ENCODE data around the gene GRN.
A peak's percentile ranks its signal among the peaks of the same experiment; 100 is the strongest.

The GRN gene

DNA sequence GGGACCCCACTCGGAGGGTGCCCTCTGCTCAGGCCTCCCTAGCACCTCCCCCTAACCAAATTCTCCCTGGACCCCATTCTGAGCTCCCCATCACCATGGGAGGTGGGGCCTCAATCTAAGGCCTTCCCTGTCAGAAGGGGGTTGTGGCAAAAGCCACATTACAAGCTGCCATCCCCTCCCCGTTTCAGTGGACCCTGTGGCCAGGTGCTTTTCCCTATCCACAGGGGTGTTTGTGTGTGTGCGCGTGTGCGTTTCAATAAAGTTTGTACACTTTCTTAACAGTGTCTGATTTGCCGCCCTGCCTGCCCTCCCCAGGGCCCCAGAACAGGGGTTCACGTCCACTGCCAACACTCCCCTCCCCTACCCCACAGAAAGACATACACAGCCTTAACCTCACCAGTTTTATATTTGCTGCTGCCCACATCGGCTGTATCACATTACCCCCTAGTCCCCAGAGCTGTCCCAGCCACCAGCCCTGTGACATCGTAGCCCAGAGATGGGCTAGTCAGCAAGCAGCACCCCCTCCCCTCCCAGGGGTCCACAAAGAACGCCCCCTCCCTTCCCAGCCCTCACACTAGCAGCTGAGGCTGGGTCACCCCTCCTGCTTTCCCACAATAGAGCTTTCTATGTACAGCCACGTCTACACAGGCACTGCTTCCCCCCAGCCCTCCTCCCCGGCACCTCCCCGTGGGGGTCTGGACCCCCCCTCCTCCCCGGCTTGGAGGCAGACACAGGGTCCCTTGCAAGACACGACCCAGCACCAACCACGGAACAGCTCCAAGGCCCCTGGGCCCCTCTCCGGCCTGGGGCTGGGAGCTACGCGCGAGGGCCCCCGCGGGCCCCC lies 7.9 kb downstream of the GRN start:
- no peak for TF ChIP-seq EZH2 (IDR thresholded peaks at IDR 0.05; ENCODE audit: borderline replicate concordance, low read length)
- TF ChIP-seq, protein P1, sequence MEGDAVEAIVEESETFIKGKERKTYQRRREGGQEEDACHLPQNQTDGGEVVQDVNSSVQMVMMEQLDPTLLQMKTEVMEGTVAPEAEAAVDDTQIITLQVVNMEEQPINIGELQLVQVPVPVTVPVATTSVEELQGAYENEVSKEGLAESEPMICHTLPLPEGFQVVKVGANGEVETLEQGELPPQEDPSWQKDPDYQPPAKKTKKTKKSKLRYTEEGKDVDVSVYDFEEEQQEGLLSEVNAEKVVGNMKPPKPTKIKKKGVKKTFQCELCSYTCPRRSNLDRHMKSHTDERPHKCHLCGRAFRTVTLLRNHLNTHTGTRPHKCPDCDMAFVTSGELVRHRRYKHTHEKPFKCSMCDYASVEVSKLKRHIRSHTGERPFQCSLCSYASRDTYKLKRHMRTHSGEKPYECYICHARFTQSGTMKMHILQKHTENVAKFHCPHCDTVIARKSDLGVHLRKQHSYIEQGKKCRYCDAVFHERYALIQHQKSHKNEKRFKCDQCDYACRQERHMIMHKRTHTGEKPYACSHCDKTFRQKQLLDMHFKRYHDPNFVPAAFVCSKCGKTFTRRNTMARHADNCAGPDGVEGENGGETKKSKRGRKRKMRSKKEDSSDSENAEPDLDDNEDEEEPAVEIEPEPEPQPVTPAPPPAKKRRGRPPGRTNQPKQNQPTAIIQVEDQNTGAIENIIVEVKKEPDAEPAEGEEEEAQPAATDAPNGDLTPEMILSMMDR (IDR thresholded peaks at IDR 0.05; ENCODE audit: low read length): no peak
- Histone ChIP-seq H3K79me2 (ENCODE audit: insufficient read depth, low read length) (no peaks in the 10 kb centered on the region), H3K9ac (ENCODE audit: low read length) (no peak overlapping the region), H3K4me1 (ENCODE audit: insufficient read depth, low read length, severe bottlenecking) (peaks cover 9% of the 10 kb centered on the region), H2AFZ (ENCODE audit: low read length) (no peak overlapping the region), H3K4me2 (ENCODE audit: low read length) (peak overlapping the region; percentile 66), H3K36me3 (ENCODE audit: insufficient read depth, low read length) (no peaks in the 10 kb centered on the region), H3K4me3 (ENCODE audit: low read depth, low read length, poor library complexity, severe bottlenecking) (peak overlapping the region; percentile 50), H3K9me2 (ENCODE audit: low read depth, low read length) (no peaks in the 10 kb centered on the region), H3K27ac (ENCODE audit: low read depth, low read length, poor library complexity, severe bottlenecking) (no peak overlapping the region), H3K9me3 (ENCODE audit: low read length) (no peaks in the 10 kb centered on the region), H3F3A (ENCODE audit: insufficient read depth, low read length) (no peaks in the 10 kb centered on the region), H4K20me1 (ENCODE audit: insufficient read depth, low read length) (no peaks in the 10 kb centered on the region), H3K27me3 (ENCODE audit: insufficient read depth, low read length) (no peaks in the 10 kb centered on the region; the same call in 1 of the 2 replicates)

DNA sequence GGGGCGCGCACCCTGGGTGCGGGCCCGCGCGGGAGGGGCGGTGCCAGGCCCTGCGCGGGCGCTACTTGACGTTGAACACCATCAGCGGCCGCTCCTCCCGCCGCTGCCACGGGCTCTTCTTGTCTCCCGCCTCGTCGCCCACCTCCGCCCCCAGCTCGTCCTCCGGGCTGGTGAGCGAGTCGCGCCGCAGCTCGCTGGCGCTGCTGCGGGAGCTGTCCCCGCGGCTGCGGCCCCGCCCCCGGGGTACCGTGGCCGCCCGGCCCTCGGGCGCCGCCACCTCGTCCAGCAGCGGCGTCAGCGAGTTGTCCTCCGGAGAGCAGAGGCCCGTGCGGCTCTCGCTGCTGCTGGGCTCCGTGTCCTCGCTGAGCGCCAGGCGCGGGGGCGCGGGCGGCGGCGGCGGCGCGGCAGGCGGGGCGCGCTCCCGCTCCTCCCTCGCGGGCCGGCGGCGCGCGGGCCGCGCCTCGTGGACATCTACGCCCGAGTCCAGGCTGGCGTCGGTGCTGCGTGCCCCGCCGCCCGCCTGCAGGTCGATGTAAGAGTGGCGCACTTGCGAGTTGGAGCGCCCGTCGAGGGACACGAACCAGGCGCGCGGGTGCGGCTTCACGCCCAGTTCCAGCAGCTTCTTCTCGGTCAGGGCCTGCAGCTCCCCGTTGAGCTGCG lies 8.7 kb downstream of the GRN start:
- Histone ChIP-seq H3K4me1 (ENCODE audit: insufficient read depth, low read length, severe bottlenecking) (peaks cover 5% of the 10 kb centered on the region), H3K36me3 (ENCODE audit: insufficient read depth, low read length) (no peaks in the 10 kb centered on the region), H3K4me3 (ENCODE audit: low read depth, low read length, poor library complexity, severe bottlenecking) (peak overlapping the region; percentile 50), H3F3A (ENCODE audit: insufficient read depth, low read length) (no peaks in the 10 kb centered on the region), H3K27me3 (ENCODE audit: insufficient read depth, low read length) (peaks cover 3% of the 10 kb centered on the region; the same call in 1 of the 2 replicates), H3K79me2 (ENCODE audit: insufficient read depth, low read length) (no peaks in the 10 kb centered on the region), H3K9me2 (ENCODE audit: low read depth, low read length) (no peaks in the 10 kb centered on the region), H3K4me2 (ENCODE audit: low read length) (peak overlapping the region; percentile 66), H3K9ac (ENCODE audit: low read length) (no peak overlapping the region), H3K27ac (ENCODE audit: low read depth, low read length, poor library complexity, severe bottlenecking) (no peak overlapping the region), H4K20me1 (ENCODE audit: insufficient read depth, low read length) (no peaks in the 10 kb centered on the region), H2AFZ (ENCODE audit: low read length) (no peak overlapping the region), H3K9me3 (ENCODE audit: low read length) (no peaks in the 10 kb centered on the region)
- TF ChIP-seq, protein P1 (IDR thresholded peaks at IDR 0.05; ENCODE audit: low read length): no peak
- TF ChIP-seq EZH2 (IDR thresholded peaks at IDR 0.05; ENCODE audit: borderline replicate concordance, low read length): no peak

DNA sequence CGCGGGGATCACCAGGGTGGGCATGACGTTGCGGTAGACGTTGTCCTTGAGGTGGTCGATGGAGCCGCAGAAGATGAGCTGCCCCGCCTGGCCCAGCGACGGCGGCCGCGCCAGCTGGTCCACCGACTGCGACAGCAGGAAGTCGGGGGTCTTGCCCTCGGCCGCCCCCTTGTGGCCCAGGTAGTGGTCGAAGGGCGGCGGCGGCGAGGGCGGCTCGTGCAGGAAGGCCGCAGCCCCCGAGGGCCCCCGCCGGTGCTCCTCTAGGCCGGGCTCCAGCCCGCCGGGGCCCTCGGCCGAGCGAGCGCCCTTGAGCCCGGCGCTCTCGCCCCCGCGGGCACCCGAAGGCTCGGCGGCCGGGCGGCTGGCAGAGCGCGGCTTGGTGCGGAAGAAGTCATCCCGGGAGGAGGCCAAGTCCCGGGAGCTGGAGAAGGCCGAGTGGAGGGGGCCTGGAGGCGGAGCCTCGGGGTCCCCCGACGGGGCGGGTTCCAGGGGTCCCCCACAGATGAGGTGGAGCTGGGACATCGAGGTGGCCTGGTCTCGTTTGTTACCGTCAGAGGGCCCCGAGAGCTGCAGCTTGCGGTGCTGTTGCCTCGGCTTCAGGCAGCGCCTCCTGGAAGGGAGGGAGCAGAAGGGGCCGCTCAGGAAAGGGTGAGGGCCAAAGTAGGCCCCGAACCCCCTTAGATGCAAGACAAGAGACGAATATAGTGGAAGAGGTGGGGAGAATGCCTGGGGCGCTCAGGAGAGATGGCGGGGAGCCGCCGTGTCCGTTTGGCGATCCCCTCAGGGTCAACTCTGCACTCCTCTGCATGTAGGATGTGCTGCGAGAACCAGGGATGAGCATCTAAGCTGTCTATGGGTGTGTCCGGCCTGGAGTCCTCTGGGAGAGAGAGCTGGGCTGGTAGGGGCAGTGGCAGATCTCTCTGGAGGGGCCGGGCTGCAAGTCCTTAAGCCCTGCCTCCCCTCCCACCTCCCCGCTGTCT lies 9.8 kb downstream of the GRN start:
- no peaks in the 10 kb centered on the region for H3K36me3 ChIP-seq (ENCODE audit: insufficient read depth, low read length)

More for the DNA sequence above, 9.8 kb downstream of the GRN start:
- no peaks in the 10 kb centered on the region for H3K9me2 ChIP-seq (ENCODE audit: low read depth, low read length)
- H3K79me2 ChIP-seq (ENCODE audit: insufficient read depth, low read length): no peaks in the 10 kb centered on the region
- peak overlapping the region; percentile 51 for H3K4me3 ChIP-seq (ENCODE audit: low read depth, low read length, poor library complexity, severe bottlenecking)
- peak overlapping the region; percentile 32; the same call in 1 of the 2 replicates for H3K9ac ChIP-seq (ENCODE audit: low read length)
- no peaks in the 10 kb centered on the region for H3F3A ChIP-seq (ENCODE audit: insufficient read depth, low read length)
- peak overlapping the region; percentile 70 for H3K4me2 ChIP-seq (ENCODE audit: low read length)
- no peaks in the 10 kb centered on the region for H4K20me1 ChIP-seq (ENCODE audit: insufficient read depth, low read length)
- peaks cover 5% of the 10 kb centered on the region for H3K4me1 ChIP-seq (ENCODE audit: insufficient read depth, low read length, severe bottlenecking)
- peaks cover 4% of the 10 kb centered on the region; the same call in 1 of the 2 replicates for H3K27me3 ChIP-seq (ENCODE audit: insufficient read depth, low read length)
- no peak overlapping the region for H2AFZ ChIP-seq (ENCODE audit: low read length)
- no peak overlapping the region for H3K27ac ChIP-seq (ENCODE audit: low read depth, low read length, poor library complexity, severe bottlenecking)
- TF ChIP-seq EZH2 (IDR thresholded peaks at IDR 0.05; ENCODE audit: borderline replicate concordance, low read length): no peak
- TF ChIP-seq, protein P1 (IDR thresholded peaks at IDR 0.05; ENCODE audit: low read length): peak; percentile 62; the same call in 1 of the 2 replicates
- no peaks in the 10 kb centered on the region for H3K9me3 ChIP-seq (ENCODE audit: low read length)

All from OCI-LY1 (cell line).